OCI-LY3 (cell line): ENCODE measurements around the gene POP7.
"Not testable (repeated sequence)": the region's sequence is repeated elsewhere in the genome, so short reads cannot be mapped to it uniquely, and the experiment has no call there.

Experiments
- EZH2phosphoT487 ChIP-seq: fragments of 200-600 bp; shearing (Covaris generic); IDR thresholded peaks from 2 replicates; pipeline ENCODE4 v1.6.1; 2018; ENCODE audit warnings: antibody characterized with exemption, mixed run types, low read depth
- TF ChIP-seq, protein P1 (sequence below): fragments of 200-600, 300-600 bp; sonication (generic); IDR thresholded peaks from 2 replicates; pipeline ENCODE4 v1.5.1; 2014; ENCODE audit warnings: antibody characterized with exemption, low read length, low read depth

DNA sequence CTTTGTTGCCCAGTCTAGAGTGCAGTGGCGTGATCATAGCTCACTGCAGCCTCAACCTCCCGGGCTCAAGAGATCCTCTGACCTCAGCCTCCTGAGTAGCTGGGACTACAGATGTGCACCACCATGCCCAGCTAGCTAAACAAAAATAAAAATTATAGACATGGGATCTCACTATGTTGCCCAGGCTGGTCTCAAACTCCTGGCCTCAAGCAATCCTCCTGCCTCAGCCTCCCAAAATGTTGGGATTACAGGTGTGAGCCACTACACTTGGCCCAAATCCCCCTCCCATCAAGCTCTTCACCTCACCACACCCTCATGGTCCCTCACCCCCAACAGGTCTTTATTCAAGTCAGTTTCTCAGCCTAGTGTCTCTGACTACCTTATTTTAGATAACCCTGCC lies 11.2 kb downstream of the POP7 start:
- TF ChIP-seq, protein P1, sequence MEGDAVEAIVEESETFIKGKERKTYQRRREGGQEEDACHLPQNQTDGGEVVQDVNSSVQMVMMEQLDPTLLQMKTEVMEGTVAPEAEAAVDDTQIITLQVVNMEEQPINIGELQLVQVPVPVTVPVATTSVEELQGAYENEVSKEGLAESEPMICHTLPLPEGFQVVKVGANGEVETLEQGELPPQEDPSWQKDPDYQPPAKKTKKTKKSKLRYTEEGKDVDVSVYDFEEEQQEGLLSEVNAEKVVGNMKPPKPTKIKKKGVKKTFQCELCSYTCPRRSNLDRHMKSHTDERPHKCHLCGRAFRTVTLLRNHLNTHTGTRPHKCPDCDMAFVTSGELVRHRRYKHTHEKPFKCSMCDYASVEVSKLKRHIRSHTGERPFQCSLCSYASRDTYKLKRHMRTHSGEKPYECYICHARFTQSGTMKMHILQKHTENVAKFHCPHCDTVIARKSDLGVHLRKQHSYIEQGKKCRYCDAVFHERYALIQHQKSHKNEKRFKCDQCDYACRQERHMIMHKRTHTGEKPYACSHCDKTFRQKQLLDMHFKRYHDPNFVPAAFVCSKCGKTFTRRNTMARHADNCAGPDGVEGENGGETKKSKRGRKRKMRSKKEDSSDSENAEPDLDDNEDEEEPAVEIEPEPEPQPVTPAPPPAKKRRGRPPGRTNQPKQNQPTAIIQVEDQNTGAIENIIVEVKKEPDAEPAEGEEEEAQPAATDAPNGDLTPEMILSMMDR: not testable (repeated sequence)
- not testable (repeated sequence) for TF ChIP-seq EZH2phosphoT487
